ENCODE results near the gene FCGR3A. TPM values are rescaled to one million over a fixed set of nuclear protein-coding genes. Genes with fewer than 3 reads are reported as not detected.
A peak's percentile ranks its signal among the peaks of the same experiment; 100 is the strongest.

The FCGR3A gene
- total and polyA plus RNA-seq, 4 donors = 27.1 to 211 (median 71.4) TPM

DNA sequence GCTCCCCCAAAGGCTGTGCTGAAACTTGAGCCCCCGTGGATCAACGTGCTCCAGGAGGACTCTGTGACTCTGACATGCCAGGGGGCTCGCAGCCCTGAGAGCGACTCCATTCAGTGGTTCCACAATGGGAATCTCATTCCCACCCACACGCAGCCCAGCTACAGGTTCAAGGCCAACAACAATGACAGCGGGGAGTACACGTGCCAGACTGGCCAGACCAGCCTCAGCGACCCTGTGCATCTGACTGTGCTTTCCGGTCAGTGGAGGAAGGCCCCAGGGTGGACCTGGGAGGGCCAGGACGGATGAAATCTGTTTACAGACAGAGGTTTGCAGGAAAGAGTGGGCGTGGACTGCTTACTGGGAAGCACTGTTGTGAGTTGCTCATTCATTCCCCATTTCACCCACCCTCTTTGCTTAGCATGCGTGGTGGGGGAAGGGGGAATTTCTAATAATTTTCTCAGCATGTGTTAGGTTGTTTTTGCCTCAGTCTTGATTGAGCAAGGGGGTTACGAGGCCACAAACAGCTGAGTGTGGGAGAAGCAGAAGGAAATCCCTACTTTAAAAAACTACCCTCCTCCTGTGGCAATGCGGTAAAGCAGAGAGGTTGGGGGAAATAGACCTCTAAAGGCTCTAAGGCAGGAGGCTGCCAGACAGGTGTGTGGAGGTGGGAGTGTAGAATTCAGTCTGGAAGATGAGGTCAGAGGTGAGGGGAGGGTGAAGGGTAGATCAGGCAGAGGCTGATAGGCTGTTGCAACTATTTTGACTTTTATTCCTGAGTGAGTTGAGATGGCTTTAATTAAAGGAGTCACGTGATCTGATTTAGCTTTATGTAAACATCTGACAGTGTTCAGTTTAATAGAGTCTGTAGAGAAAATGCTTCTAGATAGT is 43.0 kb downstream of the FCGR3A start:
- TF ChIP-seq CTCF (IDR thresholded peaks at IDR 0.05; ENCODE audit: control extremely low read depth, extremely low read depth) = no peak
- Histone ChIP-seq H3K4me1 (ENCODE audit: control insufficient read depth in 5 of 5, insufficient read depth in 5 of 5, low read length in 5 of 5) (peaks cover 0 to 19% (median 12%) of the 10 kb centered on the region in 5 donors), H3K9me3 (ENCODE audit: control insufficient read depth in 4 of 4, insufficient read depth in 3 of 4, low read length in 3 of 4) (no peaks in the 10 kb centered on the region), H3K36me3 (ENCODE audit: control insufficient read depth in 4 of 4, insufficient read depth in 4 of 4, low read length in 4 of 4) (no peaks in the 10 kb centered on the region), H3K27me3 (ENCODE audit: control insufficient read depth in 3 of 3, insufficient read depth in 3 of 3, low read length in 2 of 3) (peaks cover 0 to 3% (median 0%) of the 10 kb centered on the region in 3 donors), H3K4me3 (no peak overlapping the region), H3K27ac (ENCODE audit: low read depth in 1 of 2, low read length in 1 of 2) (peak overlapping the region in 1 of 2 donors; percentile 83), H3K9ac (ENCODE audit: insufficient read depth in 1 of 2, low read length in 2 of 2) (no peak overlapping the region)
- WGBS, 2 donors = 31 to 43% methylated on average over 12 to 13 of the region's 15 CpGs
- ATAC-seq (ENCODE audit: insufficient read depth, low FRiP score) (peak; percentile 76), DNase-seq (peak in 2 of 3 donors; percentile 27 to 41)

- H3K27ac ChIP-seq (ENCODE audit: low read depth in 1 of 2, low read length in 1 of 2) = peak overlapping the region in 1 of 2 donors; percentile 83
- peaks cover 0 to 3% (median 0%) of the 10 kb centered on the region in 3 donors for H3K27me3 ChIP-seq (ENCODE audit: control insufficient read depth in 3 of 3, insufficient read depth in 3 of 3, low read length in 2 of 3)
- ATAC-seq (ENCODE audit: insufficient read depth, low FRiP score) (no peak), DNase-seq (no peak)
- peaks cover 0 to 18% (median 5%) of the 10 kb centered on the region in 5 donors for H3K4me1 ChIP-seq (ENCODE audit: control insufficient read depth in 5 of 5, insufficient read depth in 5 of 5, low read length in 5 of 5)
- H3K4me3 ChIP-seq = no peak overlapping the region
- H3K9ac ChIP-seq (ENCODE audit: insufficient read depth in 1 of 2, low read length in 2 of 2) = no peak overlapping the region
- H3K9me3 ChIP-seq (ENCODE audit: control insufficient read depth in 4 of 4, insufficient read depth in 3 of 4, low read length in 3 of 4) = no peaks in the 10 kb centered on the region
- no peaks in the 10 kb centered on the region for H3K36me3 ChIP-seq (ENCODE audit: control insufficient read depth in 4 of 4, insufficient read depth in 4 of 4, low read length in 4 of 4)
- TF ChIP-seq CTCF (IDR thresholded peaks at IDR 0.05; ENCODE audit: control extremely low read depth, extremely low read depth) = no peak
- 77 to 83% methylated on average over 6 of the region's 6 CpGs for WGBS, 2 donors
Measured at GRCh38 chr1:161505686-161506085, 43.9 kb downstream of the FCGR3A start.

DNA sequence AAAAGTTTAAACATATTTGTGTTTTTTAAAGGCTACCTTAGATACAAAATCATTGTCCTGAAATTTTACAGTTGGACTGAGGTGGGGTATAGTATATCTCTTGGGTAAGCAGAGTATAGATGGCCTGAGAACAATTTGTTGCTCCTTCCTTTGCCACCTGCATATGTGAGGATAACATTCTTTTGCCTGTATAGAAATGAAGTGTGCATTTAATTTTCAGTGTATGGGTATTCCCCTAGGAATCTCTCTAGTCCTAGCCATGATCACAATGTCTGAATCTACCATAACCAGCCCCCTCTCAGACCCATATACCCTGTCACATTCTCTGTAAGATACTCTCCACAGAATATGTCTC is 46.2 kb downstream of the FCGR3A start:
- no peaks in the 10 kb centered on the region for H3K36me3 ChIP-seq (ENCODE audit: control insufficient read depth in 4 of 4, insufficient read depth in 4 of 4, low read length in 4 of 4)
- ATAC-seq (ENCODE audit: insufficient read depth, low FRiP score) (no peak), DNase-seq (no peak)
- H3K9me3 ChIP-seq (ENCODE audit: control insufficient read depth in 4 of 4, insufficient read depth in 3 of 4, low read length in 3 of 4) = no peaks in the 10 kb centered on the region
- H3K4me1 ChIP-seq (ENCODE audit: control insufficient read depth in 5 of 5, insufficient read depth in 5 of 5, low read length in 5 of 5) = peaks cover 0 to 14% (median 5%) of the 10 kb centered on the region in 5 donors
- no peak overlapping the region for H3K9ac ChIP-seq (ENCODE audit: insufficient read depth in 1 of 2, low read length in 2 of 2)
- TF ChIP-seq CTCF (IDR thresholded peaks at IDR 0.05; ENCODE audit: control extremely low read depth, extremely low read depth) = no peak
- H3K27ac ChIP-seq (ENCODE audit: low read depth in 1 of 2, low read length in 1 of 2) = no peak overlapping the region
- no peak overlapping the region for H3K4me3 ChIP-seq
- H3K27me3 ChIP-seq (ENCODE audit: control insufficient read depth in 3 of 3, insufficient read depth in 3 of 3, low read length in 2 of 3) = peaks cover 0 to 10% (median 6%) of the 10 kb centered on the region in 3 donors

All from lung (tissue), 12 donors.